ENCODE measurements around the gene KCNT2.

Gene KCNT2

DNA sequence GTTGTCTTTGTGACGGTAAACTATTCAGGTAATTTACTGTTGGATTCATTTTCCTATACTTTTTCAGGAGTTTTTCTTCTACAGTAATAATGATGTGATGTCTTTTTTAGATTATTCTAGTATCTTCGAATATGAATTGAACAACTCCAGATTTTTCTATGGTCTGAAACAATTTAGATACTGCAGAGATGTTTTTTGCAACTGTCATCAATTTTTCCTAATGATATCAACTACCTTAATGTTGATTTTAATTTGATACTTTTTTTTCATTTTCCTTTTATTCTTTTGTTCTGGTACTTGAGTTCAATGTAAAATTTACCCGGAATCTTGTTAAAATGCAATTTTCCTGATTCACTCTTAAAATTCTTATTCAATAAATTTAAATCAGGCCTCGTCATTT, 110.4 kb downstream of the KCNT2 start:
- H3K27me3 ChIP-seq (ENCODE audit: insufficient read depth, insufficient read length) = no peaks in the 10 kb centered on the region
- DNase-seq (ENCODE audit: low read depth, low spot score) = no peak
- no peaks in the 10 kb centered on the region for H3K9me3 ChIP-seq (ENCODE audit: insufficient read depth, low read length)
- TF ChIP-seq SUZ12 (IDR thresholded peaks at IDR 0.05; ENCODE audit: extremely low read depth, insufficient read depth, insufficient read length) = no peak
- no peak for TF ChIP-seq YY1 (IDR thresholded peaks at IDR 0.05; ENCODE audit: insufficient read depth, insufficient read length)
- TF ChIP-seq ZNF274 (IDR thresholded peaks at IDR 0.05; ENCODE audit: low read depth, low read length) = no peak
- H3K9ac ChIP-seq (ENCODE audit: insufficient read length, low read depth) = no peak overlapping the region
- H3K4me3 ChIP-seq (ENCODE audit: insufficient read length, low read depth) = no peak overlapping the region
- H3K36me3 ChIP-seq (ENCODE audit: insufficient read depth, insufficient read length, low read length) = no peaks in the 10 kb centered on the region
- no peaks in the 10 kb centered on the region for H3K4me1 ChIP-seq (ENCODE audit: insufficient read depth, insufficient read length)

DNA sequence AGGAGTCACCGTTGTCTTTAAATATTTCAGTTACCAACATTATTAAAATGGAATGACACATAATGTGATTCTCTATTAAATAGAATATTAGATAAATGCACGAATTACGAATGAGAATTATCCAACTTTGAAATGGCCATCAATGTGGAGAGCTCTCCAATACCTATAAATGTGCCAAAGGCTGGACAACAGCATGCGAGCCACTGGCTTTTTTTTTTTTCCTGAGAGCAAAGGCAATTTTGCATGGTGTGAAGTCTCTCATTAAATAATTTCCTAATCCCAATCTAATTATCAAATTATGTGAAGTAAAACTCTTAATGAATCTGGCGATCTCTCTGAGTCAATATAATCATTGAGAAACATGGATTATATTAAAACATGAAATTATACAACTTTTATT, 113.5 kb downstream of the KCNT2 start:
- no peaks in the 10 kb centered on the region for H3K4me1 ChIP-seq (ENCODE audit: insufficient read depth, insufficient read length)
- no peaks in the 10 kb centered on the region for H3K36me3 ChIP-seq (ENCODE audit: insufficient read depth, insufficient read length, low read length)
- no peaks in the 10 kb centered on the region for H3K9me3 ChIP-seq (ENCODE audit: insufficient read depth, low read length)
- TF ChIP-seq YY1 (IDR thresholded peaks at IDR 0.05; ENCODE audit: insufficient read depth, insufficient read length) (no peak), SUZ12 (IDR thresholded peaks at IDR 0.05; ENCODE audit: extremely low read depth, insufficient read depth, insufficient read length) (no peak), ZNF274 (IDR thresholded peaks at IDR 0.05; ENCODE audit: low read depth, low read length) (no peak)
- no peak overlapping the region for H3K4me3 ChIP-seq (ENCODE audit: insufficient read length, low read depth)
- no peaks in the 10 kb centered on the region for H3K27me3 ChIP-seq (ENCODE audit: insufficient read depth, insufficient read length)
- no peak overlapping the region for H3K9ac ChIP-seq (ENCODE audit: insufficient read length, low read depth)
- no peak for DNase-seq (ENCODE audit: low read depth, low spot score)

DNA sequence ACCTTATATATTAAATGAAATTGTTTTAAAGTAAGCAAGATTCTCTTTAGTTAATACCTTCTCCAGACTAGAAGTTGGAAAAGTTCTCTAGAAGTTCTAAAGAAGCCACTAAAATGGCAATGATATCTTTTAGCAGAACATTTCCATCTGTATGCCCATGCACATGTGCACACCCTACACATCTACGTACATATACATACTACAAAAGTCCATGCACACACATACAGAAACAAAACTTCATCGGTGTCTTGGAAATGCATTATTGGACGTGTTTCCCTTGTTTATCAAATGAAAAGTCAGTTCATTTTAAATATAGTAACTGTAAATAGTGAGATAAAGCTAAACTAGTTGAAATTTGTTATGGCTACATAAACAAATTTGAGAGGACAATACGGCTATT, 114.4 kb downstream of the KCNT2 start:
- H3K4me3 ChIP-seq (ENCODE audit: insufficient read length, low read depth) = no peak overlapping the region
- no peaks in the 10 kb centered on the region for H3K36me3 ChIP-seq (ENCODE audit: insufficient read depth, insufficient read length, low read length)
- no peaks in the 10 kb centered on the region for H3K27me3 ChIP-seq (ENCODE audit: insufficient read depth, insufficient read length)
- H3K9ac ChIP-seq (ENCODE audit: insufficient read length, low read depth) = no peak overlapping the region
- H3K9me3 ChIP-seq (ENCODE audit: insufficient read depth, low read length) = no peaks in the 10 kb centered on the region
- no peaks in the 10 kb centered on the region for H3K4me1 ChIP-seq (ENCODE audit: insufficient read depth, insufficient read length)
- DNase-seq (ENCODE audit: low read depth, low spot score) = no peak
- TF ChIP-seq SUZ12 (IDR thresholded peaks at IDR 0.05; ENCODE audit: extremely low read depth, insufficient read depth, insufficient read length) (no peak), YY1 (IDR thresholded peaks at IDR 0.05; ENCODE audit: insufficient read depth, insufficient read length) (no peak), ZNF274 (IDR thresholded peaks at IDR 0.05; ENCODE audit: low read depth, low read length) (no peak)

DNA sequence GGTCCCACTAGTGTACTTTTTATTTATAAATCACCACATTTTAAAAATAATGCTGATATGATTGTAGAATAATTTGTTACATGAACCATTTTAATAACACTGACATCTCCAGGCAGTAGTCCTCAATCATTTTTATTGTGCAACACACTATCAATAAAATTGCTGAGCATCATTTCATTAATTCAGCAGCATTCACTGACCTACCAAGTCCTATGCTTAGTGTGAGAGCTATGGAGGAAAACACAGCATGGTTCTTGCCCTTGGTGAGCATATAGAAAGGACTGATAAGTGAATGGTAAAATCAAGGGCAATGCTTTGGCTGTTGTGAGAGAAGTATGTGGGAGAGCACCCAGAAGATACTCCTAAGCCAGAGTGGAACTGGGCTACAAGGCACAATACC, 119.7 kb downstream of the KCNT2 start:
- Histone ChIP-seq H3K9ac (ENCODE audit: insufficient read length, low read depth) (no peak overlapping the region), H3K27me3 (ENCODE audit: insufficient read depth, insufficient read length) (no peaks in the 10 kb centered on the region)

DNA sequence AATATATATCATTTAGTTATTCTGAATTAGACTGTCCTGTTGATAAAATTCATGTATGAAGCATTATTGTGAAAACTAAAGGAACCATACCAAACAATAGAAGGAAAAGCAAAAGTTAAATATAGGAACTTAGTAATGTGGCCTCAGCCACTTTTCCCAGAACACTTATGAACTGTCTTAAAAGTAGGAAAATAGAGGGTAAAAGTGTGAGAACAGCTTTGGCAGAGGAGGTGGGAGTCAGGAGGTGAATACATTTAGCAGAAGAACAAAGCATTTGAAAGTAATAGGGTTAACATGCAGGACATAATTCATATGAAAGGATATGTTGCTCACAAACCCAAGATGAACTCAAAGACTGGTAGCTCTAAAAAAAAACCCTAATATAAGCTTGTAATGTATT, 121.9 kb downstream of the KCNT2 start:
- DNase-seq (ENCODE audit: low read depth, low spot score) = no peak
- H3K4me1 ChIP-seq (ENCODE audit: insufficient read depth, insufficient read length) = no peaks in the 10 kb centered on the region
- TF ChIP-seq ZNF274 (IDR thresholded peaks at IDR 0.05; ENCODE audit: low read depth, low read length) (no peak), YY1 (IDR thresholded peaks at IDR 0.05; ENCODE audit: insufficient read depth, insufficient read length) (no peak), SUZ12 (IDR thresholded peaks at IDR 0.05; ENCODE audit: extremely low read depth, insufficient read depth, insufficient read length) (no peak)
- no peaks in the 10 kb centered on the region for H3K36me3 ChIP-seq (ENCODE audit: insufficient read depth, insufficient read length, low read length)
- no peak overlapping the region for H3K4me3 ChIP-seq (ENCODE audit: insufficient read length, low read depth)
- no peaks in the 10 kb centered on the region for H3K27me3 ChIP-seq (ENCODE audit: insufficient read depth, insufficient read length)
- no peaks in the 10 kb centered on the region for H3K9me3 ChIP-seq (ENCODE audit: insufficient read depth, low read length)
- H3K9ac ChIP-seq (ENCODE audit: insufficient read length, low read depth) = no peak overlapping the region

More for the DNA sequence above, 119.7 kb downstream of the KCNT2 start:
- TF ChIP-seq YY1 (IDR thresholded peaks at IDR 0.05; ENCODE audit: insufficient read depth, insufficient read length) = no peak
- TF ChIP-seq ZNF274 (IDR thresholded peaks at IDR 0.05; ENCODE audit: low read depth, low read length) = no peak
- TF ChIP-seq SUZ12 (IDR thresholded peaks at IDR 0.05; ENCODE audit: extremely low read depth, insufficient read depth, insufficient read length) = no peak
- H3K4me1 ChIP-seq (ENCODE audit: insufficient read depth, insufficient read length) = no peaks in the 10 kb centered on the region
- DNase-seq (ENCODE audit: low read depth, low spot score) = no peak
- H3K9me3 ChIP-seq (ENCODE audit: insufficient read depth, low read length) = no peaks in the 10 kb centered on the region
- no peaks in the 10 kb centered on the region for H3K36me3 ChIP-seq (ENCODE audit: insufficient read depth, insufficient read length, low read length)
- H3K4me3 ChIP-seq (ENCODE audit: insufficient read length, low read depth) = no peak overlapping the region

DNA sequence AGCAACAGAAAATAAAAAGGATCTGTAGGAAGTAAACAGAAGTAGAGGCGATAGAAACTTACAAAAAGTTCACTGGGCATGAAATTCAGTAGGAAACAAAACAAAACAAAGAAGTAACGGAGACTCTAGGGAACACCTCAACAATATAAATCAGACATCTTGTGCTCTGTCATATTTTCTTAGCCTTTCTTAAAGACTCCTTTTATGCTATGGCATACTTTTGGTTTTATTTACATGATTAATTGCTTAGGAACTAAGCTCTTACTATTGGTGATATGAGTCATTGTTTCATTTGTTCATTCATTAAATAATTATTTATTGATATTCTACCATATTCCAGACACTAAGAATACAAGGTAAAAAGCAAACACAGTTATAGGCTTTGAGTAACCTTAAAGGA, 126.6 kb downstream of the KCNT2 start:
- H3K9ac ChIP-seq (ENCODE audit: insufficient read length, low read depth) = no peak overlapping the region
- no peaks in the 10 kb centered on the region for H3K36me3 ChIP-seq (ENCODE audit: insufficient read depth, insufficient read length, low read length)
- no peaks in the 10 kb centered on the region for H3K4me1 ChIP-seq (ENCODE audit: insufficient read depth, insufficient read length)
- TF ChIP-seq SUZ12 (IDR thresholded peaks at IDR 0.05; ENCODE audit: extremely low read depth, insufficient read depth, insufficient read length) (no peak), YY1 (IDR thresholded peaks at IDR 0.05; ENCODE audit: insufficient read depth, insufficient read length) (no peak), ZNF274 (IDR thresholded peaks at IDR 0.05; ENCODE audit: low read depth, low read length) (no peak)
- H3K27me3 ChIP-seq (ENCODE audit: insufficient read depth, insufficient read length) = no peaks in the 10 kb centered on the region
- DNase-seq (ENCODE audit: low read depth, low spot score) = no peak
- no peak overlapping the region for H3K4me3 ChIP-seq (ENCODE audit: insufficient read length, low read depth)
- no peaks in the 10 kb centered on the region for H3K9me3 ChIP-seq (ENCODE audit: insufficient read depth, low read length)

DNA sequence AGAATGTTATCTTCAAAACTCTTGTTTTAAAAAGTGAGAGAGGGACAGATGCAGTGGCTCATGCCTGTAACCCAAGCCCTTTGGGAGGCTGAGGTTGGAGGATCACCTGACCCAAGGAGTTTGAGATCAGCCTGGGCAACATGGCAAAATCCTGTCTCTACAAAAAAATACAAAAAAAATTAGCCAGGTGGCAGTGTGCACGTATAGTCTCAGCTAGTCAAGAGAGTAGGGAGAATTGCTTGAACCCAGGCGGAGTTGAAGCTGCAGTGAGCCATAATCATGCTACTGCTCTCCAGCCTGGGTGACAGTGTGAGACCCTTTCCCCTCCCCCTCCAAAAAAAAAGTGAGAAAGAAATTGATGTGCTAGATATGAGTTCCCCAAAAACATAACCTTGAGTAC, 131.0 kb downstream of the KCNT2 start:
- TF ChIP-seq SUZ12 (IDR thresholded peaks at IDR 0.05; ENCODE audit: extremely low read depth, insufficient read depth, insufficient read length) = no peak
- no peak for TF ChIP-seq ZNF274 (IDR thresholded peaks at IDR 0.05; ENCODE audit: low read depth, low read length)
- no peak for TF ChIP-seq YY1 (IDR thresholded peaks at IDR 0.05; ENCODE audit: insufficient read depth, insufficient read length)
- Histone ChIP-seq H3K27me3 (ENCODE audit: insufficient read depth, insufficient read length) (no peaks in the 10 kb centered on the region), H3K4me3 (ENCODE audit: insufficient read length, low read depth) (no peak overlapping the region)

More for the DNA sequence above, 131.0 kb downstream of the KCNT2 start:
- H3K4me1 ChIP-seq (ENCODE audit: insufficient read depth, insufficient read length) = no peaks in the 10 kb centered on the region
- no peak for DNase-seq (ENCODE audit: low read depth, low spot score)
- H3K36me3 ChIP-seq (ENCODE audit: insufficient read depth, insufficient read length, low read length) = no peaks in the 10 kb centered on the region
- H3K9me3 ChIP-seq (ENCODE audit: insufficient read depth, low read length) = no peaks in the 10 kb centered on the region
- no peak overlapping the region for H3K9ac ChIP-seq (ENCODE audit: insufficient read length, low read depth)

All from NT2/D1 (cell line).